NCI-H446 (cell line): ENCODE data around the gene ALDH9A1.
"Not testable (repeated sequence)": the region's sequence is repeated elsewhere in the genome, so short reads cannot be mapped to it uniquely, and the experiment has no call there.

ENCODE experiments used
- DNase-seq, 2 experiments: peaks; one replicate each; lab custom pipeline; 2025; lab: John Stamatoyannopoulos, UW

The ALDH9A1 gene

GRCh38 chr1:165686971-165687433 is 11.4 kb downstream of the ALDH9A1 start:
- no peak for DNase-seq

DNA sequence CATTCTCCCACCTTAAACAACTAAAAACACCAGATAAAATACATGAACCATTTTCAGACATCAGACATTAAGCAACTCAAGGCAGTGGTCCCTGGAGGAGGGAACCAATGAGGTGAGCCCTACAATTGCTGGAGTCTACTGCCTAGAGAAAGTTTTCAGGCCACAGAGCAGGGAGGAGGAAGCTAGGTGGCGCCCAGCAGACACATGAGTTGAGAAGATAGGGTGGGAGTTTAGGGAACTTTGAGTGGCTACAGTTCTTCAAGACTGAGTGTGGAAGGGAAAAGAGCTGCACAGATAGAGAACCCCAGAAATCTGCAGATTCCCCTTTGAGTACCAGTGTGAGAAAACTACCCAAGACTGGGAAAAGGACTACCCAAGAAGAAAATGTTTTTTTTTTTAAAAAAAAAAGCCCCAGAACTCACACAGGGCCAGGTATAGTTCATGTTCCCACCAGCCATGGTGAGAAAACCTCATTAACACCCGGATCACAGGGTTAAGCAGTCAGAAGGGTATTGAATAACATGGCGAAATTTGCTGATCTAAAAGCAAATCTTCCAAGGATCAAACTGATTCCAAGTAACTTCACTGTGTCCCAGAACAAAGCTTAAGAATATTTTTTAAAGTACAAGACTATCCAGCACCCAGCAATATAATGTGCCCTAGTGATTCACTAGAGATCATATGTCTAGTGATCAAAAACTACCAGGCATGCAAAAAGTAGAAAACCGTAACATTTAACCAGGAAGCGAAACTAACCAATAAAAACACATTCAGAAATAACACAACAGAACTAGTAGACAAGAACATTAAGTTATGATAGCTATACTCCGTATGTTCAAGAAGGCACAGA is 12.0 kb downstream of the ALDH9A1 start:
- DNase-seq, result no peak

GRCh38 chr1:165683848-165684485 is 14.4 kb downstream of the ALDH9A1 start:
- no peak for DNase-seq

GRCh38 chr1:165680773-165681172 is 17.6 kb downstream of the ALDH9A1 start:
- not testable (repeated sequence) for DNase-seq

DNA sequence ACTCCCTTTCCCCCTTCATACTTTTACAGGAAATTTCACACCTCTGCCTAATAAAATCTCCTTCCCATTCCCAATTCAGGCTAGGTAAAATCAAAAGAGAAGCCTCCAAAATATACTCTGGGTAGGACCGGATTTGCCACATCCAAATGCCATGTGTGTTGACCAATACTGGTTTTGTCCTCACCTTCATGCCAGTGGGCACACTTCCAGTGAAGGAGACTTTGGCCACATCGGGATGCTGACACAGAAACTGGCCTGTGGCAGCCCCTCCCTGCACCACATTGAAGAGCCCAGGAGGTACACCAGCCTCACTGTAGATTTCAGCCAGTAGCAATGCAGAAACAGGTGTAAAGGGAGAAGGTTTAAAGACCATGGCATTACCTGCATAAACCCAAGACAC is 18.1 kb downstream of the ALDH9A1 start:
- DNase-seq, result no peak

DNA sequence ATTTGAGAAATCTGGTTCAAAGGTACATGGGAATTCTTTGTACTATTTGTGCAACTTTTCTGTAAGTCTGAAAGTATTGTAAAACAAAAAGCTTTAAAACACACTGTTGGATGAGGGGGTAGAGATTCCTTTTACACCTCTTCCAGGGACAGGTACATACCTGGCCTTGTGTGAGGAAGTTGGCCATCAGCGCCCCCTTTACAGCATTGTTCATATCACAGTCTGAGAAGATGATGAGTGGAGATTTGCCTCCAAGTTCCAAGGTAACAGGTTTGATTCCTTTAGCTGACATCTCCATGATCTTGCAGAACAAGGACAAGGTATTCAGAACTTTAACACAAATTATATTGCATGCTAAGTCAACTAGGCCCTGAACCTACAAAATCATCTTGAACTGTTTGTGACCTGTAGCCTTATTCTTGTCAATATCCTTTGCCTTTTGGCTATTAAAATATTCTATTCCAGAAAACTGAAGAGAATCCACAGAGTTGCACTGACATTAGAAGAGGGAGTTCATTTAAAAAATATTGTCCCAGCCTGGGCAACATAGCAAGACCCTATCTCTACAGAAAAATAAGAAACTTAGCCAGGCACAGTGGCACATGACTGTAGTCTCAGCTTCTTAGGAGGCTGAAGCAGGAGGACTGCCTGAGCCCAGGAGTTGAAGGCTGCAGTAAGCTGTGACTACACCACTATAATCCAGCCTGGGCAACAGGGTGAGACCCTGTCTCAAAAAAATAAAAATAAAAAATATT is 18.9 kb downstream of the ALDH9A1 start:
- no peak for DNase-seq

DNA sequence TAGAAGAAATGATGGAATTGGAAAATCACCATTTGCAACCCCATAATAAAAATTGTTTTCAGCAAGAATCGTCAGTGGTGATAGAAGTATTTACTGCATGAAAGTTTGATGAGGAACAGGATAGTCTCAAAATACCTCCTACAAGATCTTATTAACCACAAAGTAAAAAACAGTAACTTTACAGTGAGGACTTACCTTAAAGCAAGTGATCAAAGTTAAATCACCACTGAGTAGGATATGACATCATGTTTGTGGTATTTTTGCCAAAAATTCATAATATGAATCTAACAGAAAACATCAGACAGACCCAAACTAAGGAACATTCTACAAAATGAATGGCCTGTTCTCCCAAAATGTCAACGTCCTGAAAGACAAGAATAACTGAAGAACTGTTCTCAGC is 19.9 kb downstream of the ALDH9A1 start:
- DNase-seq, result no peak

DNA sequence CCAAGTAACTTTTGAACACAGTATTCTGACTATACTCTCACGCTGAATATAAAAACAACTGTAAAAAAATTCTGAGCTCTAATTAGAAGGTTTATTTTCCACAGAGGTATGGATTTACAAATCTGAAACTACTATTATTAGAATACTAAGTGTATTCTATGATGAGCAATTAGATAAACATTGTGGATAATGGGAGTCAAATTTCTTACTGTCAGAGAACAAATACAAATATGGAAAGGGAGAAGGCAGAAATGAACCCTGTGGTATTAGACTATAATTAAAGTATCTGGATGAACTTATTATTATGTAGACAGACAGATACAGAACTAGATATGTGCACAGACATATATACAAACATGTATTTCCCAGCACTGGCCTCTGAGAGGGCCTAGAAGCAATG is 22.6 kb downstream of the ALDH9A1 start:
- no peak for DNase-seq

DNA sequence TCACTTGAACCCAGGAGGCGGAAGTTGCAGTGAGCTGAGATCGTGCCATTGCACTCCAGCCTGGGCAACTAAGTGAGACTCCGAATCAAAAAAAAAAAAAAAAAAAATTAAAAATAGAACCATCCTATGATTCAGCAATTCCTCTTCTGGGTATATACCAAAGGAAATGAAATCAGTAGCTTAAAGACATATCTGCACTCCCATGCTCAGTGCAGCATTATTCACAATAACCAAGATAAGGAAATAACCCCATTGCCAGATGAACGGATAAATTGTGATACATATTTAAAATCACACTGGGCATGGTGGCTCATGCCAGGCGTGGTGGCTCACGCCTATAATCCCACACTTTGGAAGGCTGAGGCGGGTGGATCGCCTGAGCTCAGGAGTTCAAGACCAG is 23.8 kb downstream of the ALDH9A1 start:
- DNase-seq, result no peak

DNA sequence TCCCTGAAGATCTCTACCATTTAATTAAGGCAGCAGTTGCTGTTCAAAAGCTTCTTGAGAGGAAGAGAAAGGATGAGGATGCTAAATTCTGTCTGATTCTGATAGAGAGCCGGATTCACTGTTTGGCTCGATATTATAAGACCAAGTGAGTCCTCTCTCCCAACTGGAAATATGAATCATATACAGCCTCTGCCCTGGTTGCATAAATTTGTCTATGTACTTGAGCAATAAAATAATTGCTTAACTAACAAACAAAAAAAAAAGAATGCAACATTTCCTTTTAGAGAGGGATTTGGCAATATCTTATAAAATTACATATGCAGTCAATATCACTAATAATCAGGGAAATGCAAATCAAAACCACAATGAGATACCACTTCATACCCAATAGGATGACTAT is 26.8 kb downstream of the ALDH9A1 start:
- no peak for DNase-seq

DNA sequence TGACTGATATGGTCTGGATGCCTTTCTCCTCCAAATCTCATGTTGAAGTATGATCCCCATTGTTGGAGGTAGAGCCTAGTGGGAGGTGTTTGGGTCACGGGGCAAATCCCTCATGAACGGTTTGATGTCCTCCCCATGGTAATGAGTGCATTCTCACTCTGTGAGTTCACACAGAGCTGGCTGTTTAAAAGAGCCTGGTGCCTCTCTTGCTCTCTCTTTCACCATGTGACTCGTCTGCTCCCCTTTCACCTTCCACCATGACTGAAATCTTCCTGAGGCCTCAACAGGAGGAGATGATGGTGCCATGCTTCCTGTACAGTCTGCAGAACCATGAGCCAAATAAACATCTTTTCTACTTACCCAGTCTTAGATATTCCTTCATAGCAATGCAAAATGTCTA is 30.2 kb downstream of the ALDH9A1 start:
- no peak for DNase-seq

DNA sequence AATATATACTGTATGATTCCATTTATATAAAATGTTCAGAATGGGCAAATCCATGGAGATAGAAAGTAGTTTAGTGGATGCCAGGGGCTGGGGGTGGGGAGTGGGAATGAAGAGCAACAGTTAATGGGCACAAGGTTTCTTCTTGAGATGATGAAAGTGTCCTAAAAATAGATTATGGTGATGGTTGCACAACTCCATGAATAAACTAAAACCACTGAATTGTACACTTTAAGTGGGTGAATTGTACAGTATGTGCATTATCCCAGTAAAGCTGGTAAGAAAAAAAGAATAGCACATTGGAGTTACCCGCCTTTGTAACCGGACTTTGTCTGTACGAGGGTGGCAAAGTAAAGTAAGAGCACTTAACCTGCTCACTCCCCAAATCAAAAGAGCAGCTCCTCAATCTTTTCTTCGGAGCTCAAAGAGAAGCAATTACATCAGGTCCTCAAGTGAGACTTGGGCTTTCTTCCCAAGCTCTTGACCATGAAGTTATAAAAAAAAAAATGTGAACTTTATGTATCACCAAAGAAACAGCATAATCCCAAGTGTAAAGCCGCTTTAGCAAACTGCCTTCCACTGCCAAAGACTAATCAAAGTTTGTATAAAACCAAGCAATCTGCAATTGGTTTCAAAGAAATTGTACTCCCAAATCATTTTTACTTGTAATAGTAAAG is 32.1 kb downstream of the ALDH9A1 start:
- DNase-seq, result no peak

GRCh38 chr1:165662186-165662585 is 36.2 kb downstream of the ALDH9A1 start:
- DNase-seq, result no peak

DNA sequence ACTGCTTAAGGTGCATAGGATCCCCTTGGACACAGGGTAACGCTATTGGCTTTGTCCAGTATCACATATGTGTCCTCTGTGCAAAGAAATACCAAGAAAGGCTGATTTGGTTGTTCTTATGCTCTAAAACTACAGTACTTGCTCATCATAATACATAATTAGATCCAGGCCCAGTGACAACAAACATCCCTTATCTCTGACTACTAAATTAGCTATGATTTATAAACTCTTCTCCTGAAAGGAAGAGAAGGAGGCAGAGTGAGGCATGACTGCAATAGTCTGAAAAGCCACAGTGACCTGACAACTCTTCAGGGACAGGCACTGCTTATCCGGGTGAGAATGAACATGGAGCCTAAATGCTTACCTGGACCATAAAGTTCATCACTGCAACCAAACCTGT is 36.7 kb downstream of the ALDH9A1 start:
- no peak for DNase-seq

- no peak for DNase-seq
These were observed 38.8 kb downstream of the ALDH9A1 start for GRCh38 chr1:165659581-165659895.

DNA sequence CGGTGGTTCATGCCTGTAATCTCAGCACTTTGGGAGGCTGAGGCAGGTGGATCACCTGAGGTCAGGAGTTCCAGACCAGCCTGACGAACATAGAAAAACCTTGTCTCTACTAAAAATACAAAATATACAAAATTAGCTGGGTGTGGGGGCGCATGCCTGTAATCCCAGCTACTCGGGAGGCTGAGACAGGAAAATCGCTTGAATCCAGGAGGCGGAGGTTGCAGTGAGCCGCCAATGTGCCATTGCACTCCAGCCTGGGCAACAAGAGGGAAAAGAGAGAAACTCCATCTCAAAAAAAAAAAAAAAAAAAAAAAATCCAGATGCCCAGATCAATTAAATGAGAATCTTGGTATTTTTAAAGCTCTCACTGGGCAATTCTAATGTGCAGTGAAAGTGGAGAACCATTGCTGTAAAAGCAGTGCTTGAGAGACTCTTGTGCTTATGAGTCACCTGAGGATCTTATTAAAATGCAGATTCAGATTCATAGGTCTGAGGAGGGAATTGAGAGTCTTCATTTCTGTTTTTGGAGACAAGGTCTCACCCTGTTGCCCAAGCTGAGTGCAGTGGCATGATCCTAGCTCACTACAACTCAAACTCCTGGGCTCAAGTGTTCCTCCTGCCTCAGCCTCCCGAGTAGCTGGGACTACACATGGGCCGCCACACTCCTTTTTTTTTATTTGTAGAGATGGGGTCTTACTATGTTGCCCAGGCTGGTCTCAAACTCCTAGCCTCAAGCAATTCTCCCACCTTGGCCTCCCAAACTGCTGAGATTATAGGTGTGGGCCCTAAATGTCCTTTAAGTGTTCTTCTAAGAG is 39.4 kb downstream of the ALDH9A1 start:
- not testable (repeated sequence) for DNase-seq

DNA sequence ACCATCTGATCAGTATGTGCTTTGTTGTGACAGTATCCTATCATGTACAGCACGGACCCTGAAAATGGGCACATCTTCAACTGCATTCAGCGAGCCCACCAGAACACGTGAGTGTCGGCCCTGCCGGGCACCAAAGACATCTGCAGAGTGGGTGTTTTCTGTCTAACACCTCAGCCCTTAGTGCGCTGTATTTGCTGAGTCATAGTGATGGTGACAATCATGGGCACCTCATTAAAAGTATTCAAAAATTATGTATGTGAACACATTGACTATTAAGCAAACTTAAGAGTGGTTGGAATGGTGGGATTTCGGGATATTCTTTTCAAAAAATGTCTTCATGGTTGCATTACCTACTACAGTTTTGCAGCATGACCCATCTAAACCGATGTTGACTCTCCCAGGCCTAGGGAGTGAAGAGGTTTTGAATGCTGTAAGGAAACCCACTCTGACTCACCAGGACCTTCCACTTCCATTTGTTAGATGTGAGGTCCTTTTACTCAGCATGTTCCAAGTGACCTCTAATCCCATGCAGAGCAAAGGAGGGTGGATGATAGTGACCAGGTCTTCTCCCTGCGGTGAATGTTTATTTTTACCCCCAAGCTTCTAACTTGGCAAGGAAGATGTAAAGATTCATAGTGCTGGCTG is 47.3 kb downstream of the ALDH9A1 start:
- no peak for DNase-seq

GRCh38 chr1:165648919-165649572 is 49.3 kb downstream of the ALDH9A1 start:
- DNase-seq, result no peak

- DNase-seq, result no peak
These were observed 50.4 kb downstream of the ALDH9A1 start for GRCh38 chr1:165647970-165648369.

DNA sequence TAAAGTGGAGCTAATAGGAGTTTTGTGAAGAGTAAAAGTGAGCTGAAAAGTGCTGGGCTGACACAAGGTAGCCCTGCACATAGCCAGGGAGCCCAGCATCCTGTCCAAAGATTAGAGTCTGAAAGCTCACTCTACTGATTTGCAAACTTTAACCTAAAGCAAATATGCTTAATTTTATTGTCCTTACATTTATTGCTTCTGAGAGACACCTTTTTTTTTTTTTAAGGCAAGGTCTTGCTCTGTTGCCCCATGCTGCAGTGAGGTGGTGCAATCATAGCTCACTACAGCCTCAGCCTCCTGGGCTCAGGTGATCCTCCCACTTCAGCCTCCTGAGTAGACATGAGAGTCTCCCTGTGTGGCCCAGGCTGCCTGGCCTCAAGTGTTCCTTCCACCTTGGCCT is 50.8 kb downstream of the ALDH9A1 start:
- DNase-seq, result no peak
